ENCODE data around the gene VRK2.

GRCh38 chr2:58030771-58031170 lies 15.8 kb upstream of the VRK2 start:
- TF ChIP-seq CTCF (conservative IDR thresholded peaks at IDR 0.05 in 1 of 2, IDR thresholded peaks at IDR 0.05 in 1 of 2; ENCODE audit: extremely low read depth in 1 of 2, insufficient read depth in 1 of 2, low read depth in 1 of 2, low read length in 2 of 2) (no peak), EZH2 (IDR thresholded peaks at IDR 0.05; ENCODE audit: borderline replicate concordance, low read length) (no peak)
